Measurements from ENCODE around the gene ORC6.
"Not testable (repeated sequence)": the region's sequence is repeated elsewhere in the genome, so short reads cannot be mapped to it uniquely, and the experiment has no call there.

The ORC6 gene, protein sequence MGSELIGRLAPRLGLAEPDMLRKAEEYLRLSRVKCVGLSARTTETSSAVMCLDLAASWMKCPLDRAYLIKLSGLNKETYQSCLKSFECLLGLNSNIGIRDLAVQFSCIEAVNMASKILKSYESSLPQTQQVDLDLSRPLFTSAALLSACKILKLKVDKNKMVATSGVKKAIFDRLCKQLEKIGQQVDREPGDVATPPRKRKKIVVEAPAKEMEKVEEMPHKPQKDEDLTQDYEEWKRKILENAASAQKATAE

DNA sequence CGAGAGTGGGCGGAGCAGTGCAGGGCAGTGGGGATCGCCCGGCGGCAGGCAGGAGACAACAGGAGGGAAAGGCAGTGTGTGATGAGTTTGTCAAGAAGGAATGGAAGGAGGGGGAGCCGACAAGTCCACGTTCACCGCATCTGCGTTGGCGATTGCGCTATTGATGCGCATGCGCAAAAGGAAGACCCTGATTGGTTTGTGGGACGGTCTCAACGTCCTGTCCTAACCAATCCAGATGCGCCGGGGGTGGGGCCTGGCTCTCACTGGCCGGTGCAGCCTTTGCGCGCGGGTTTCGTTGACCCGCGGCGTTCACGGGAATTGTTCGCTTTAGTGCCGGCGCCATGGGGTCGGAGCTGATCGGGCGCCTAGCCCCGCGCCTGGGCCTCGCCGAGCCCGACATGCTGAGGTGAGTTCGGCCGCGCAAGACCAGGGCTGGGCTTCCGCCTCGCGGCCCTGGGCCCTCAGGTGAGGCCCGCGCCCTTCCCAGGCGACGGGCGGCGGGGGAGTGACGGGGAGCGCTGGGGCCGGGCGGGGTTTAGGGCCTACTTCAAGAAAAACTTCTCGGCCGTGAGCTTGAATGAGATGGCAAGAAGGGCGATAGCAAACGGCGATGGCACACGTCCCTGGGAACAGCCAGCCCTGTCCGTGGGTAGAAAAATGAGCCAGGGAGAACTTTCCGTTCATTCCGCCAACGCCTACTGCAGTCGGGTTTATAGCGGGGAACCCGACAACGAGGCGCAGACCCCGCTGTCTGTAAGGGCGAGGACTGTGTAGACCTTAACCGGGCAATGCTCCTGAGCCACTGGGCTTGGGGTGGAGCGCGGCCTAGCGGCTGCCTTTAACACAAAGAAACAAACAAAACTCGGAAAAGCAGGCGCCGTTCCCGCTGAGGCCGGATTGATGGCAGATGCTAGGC is at the start of gene ORC6:
Gene ORC6, plus strand, starts transcription at position 295 of the 916 bp plus-strand sequence. Its CDS starts 47 bp downstream, at position 342.
- DNase-seq: peak in 50 of 51 donors; percentile 52 to 100 (median 97)

DNA sequence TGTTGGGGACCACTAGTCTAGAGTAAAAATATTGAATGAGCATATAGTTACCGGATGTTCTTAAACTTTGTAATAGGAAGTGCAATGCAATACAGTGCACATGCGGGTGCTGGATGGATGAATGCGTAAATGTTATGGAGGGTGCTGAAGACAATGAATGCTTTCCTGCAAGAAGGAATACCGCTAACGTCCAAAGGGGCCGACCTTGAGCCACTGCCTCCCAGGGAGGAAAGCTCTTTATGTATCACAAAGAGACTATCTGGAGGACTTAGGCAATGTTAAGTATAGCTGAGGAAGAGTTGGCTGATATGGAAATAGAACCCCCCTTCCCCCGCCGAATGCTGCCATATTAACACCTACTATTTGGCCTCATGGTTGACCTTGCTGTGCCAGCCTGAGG is 40.8 kb upstream of the ORC6 start:
- no peak for DNase-seq

DNA sequence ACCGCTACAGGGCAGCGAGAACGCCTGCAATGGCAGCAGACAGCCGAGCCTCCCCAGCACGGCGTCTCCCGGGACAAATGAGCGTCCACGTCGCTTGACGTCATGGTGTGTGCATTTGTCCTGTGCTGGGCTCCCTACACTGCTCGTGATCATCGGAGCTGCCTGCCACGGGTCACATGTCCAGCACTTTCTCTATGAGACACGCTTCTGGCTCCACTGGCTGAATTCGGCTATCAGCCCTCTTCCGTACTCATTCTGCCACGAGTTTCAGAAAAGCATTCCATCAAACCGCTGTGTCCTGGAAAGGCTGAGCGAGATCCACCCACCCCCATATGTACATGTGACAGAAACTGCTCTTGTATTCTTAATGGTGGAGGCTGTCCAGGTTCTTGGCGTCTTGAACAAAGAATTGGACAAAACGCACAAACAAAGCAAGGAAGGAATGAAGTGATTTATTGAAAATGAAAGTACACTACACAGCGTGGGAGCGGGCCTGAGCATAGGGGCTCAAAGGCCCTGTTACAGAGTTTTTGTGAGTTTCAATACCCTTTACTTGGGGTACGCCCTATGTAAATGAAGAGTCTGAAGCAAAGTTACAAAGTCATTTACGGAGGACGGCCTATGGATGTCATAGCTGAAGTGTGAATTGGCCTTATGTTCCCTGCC is 39.7 kb upstream of the ORC6 start:
- DNase-seq: peak in 1 of 51 donors; percentile 3

DNA sequence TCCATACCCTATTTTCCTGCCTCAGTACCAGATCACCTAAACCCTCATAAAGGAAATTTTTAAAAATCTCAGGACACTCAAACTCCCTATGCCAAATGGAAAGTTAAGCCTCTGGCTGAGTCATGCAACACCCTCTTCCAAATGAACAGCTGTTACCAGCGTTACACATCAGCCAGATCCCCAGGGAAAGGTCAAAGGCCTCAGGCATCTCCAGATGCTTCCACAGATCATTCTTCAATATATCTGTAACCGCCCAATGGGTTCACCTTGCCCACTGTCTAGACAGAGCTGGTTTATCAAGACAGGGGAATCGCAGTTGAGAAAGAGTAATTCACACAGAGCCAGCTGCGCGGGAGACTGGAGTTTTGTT is 39.2 kb upstream of the ORC6 start:
- DNase-seq: no peak

DNA sequence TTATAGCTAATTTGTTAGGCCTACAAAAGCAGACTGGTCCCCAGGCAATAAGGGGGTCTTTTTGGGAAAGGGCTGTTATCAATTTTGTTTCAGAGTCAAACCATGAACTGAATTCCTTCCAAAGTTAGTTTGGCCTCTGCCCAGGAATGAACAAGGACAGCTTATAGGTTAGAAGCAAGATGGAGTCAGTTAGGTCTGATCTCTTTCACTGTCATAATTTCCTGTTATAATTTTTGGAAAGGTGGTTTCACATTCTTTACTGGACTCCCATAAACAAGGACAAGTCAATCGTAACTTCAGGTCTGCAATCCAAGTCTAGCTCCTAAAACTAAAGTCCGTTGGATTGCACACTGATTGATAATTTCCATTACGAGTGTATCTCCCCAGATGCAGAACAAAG is 38.2 kb upstream of the ORC6 start:
- no peak for DNase-seq

DNA sequence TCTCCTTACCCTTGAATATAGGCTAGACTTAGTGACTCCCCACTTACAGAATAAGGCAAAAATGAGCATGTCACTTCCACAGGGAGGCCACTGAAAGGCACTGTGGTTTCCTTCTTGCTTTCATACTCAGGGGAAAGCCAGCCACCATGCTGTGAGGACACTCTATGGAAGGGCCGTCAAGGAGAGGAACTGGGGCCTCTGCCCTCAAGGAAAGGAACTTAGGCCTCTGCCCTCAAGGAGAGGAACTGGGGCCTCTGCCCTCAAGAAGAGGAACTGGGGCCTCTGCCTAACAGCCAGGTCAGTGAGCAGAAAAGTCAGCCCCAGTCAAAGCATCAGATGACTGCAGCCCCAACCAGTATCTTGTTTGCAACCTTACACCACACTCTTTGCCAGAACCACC is 30.5 kb upstream of the ORC6 start:
- DNase-seq: peak in 19 of 51 donors; percentile 5 to 34 (median 16)

DNA sequence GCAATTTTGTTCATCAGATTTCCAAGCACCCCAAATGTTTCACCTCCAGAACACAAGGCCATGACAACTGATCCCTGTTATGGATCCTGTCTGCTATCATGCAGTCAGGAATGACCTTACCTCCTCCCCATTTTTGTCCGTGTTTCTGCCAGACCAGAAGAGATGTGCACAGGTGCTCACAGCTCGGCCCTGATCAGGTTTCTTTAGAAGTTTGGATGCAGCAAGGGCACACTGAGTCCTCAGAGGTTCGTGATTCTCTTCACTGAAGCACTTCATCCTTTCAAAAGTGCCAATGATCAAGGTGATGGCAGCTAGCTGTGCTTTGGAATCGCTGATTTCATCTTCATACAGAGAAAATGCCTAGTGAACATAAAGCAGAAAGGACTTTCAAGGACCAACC is 27.3 kb upstream of the ORC6 start:
- DNase-seq: no peak

DNA sequence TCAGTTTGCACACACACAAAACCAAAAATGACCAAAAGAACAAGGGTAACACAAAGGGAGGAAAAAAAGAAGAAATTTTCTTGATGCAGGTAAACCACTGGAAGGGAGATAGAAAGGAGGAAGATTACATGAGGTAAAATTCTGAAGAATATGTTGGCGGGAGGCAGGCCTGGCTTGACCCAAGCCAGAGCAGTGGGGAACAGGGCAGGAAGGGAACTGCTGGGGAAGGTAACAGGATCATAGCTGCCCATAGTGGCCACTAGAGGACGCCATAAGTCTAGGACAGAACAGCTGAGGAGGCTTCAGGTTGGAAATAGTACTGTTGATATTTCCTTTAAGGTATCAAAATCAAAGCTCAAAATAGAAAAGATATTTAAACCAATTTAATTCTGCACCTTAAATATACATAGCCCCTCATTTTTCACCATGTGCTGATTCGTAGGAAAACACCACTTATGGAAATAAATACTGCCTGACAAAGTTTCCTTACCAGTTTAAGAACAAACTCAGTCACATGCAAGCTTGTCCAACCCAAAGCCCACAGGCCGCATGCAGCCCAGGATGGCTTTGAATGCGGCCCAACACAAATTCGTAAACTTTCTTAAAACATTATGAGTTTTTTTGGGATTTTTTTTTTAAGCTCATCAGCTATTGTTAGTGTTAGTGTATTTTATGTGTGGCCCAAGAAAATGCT is 16.0 kb upstream of the ORC6 start:
- DNase-seq: peak in 12 of 51 donors; percentile 1 to 30 (median 14)

DNA sequence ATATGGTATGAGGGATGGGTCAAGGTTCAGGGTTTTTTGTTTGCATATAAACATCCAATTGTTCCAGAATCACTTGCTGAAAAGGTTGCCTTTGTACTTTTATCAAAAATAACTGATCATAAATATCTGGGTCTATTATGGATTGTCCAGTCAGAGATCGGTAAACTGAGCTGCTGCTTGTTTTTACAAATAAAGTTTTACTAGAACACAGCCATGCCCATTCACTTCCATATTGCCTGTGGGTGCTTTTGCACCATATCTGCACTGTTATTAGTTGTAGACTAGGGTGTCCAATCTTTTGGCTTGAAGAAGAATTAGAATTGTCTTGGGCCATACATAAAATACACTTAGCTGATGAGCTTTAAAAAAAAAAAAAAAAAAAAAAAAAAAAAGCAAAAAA is 11.5 kb upstream of the ORC6 start:
- DNase-seq: not testable (repeated sequence)

DNA sequence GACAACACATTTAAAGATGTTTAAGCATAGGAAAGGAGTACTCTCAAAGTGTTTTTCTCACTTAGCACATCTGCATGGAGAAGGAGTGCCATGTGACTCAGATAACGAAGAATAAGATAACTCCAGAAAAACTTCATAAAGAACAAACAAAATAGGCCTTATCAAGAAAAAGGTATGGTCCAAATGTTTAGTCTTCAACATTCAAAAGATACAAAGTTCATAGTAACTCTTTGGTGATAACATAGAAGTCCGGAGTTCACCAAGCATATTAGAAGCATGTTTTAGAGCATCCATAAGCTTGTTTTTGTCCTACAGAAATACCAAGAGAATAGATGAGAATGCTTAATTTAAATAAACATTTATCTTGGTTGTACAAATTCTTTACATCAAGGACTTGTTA is 7.6 kb upstream of the ORC6 start:
- not testable (repeated sequence) for DNase-seq

DNA sequence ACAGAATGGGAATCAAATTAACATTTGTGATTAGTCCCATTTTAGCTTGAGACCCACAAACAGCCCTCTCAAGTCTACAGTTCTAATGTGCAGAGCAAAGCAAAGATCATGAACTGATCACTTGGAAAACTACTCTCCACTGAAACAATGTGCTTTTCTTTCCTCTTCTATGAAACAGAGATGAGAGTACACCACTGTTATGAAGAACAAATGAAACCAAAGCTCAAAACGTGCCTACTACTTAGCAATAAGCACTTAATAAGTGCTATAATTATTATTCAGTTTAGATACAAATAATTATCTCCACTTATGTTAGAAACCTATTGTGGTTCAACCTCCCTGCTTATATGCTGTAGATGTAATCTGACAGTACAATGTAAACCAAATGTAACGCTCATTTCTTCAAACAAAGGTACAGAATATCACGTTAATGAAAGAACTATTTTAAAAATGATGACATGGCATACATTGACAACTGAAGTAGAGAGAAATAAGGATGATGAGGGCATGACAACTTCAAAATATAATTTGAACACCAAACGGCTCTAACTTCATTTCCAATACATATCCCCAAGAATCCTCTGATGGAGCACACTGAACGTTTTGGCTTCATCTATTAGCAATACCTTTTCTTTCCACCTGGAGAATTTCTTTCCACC is 2.5 kb upstream of the ORC6 start:
- DNase-seq: no peak

DNA sequence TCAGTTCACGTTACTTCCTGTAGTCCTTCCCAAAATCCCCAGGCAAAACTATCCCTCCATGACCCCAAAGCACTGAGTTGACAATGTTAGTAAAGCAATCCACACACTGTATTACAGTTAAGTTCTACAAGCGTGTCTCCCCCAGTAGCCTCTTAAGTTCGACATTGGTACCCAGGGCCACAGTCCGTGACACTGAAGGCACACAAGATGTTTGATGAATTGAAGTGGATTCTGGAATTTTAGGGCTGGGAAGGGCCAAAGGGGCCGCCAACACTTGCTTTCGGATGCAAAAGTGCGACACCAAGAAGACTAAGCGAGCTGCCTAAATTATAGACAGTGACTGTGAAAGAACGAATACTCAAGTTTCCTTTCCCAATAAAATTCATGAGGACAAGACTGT is 2.0 kb upstream of the ORC6 start:
- peak in 1 of 51 donors; percentile 5 for DNase-seq

DNA sequence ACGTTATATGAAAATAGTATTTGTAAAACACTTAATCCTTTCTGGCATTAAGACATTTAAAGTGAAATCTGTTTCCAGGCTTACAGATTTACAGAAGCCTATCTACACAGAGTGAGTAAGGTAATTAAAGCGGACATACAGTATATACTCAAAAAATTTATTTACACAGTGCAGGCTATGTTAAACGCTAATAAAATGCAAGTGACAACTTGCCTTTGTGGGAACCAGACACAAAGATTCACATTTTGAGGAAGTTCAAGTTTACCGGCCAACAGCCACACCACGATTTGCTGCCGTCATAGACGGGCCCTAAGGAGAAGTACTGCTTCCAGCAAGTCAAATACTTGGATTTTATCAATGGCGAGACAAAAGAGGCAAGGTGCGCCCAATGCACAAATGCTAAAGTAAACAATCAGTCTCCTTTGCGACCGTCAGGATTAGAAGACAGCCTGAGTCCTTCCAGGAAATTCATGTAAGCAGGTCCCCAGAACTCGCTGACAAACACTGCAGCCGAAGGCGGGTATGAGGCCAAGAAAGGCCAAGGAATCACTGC is 1.3 kb upstream of the ORC6 start:
- peak in 14 of 51 donors; percentile 10 to 59 (median 26) for DNase-seq

DNA sequence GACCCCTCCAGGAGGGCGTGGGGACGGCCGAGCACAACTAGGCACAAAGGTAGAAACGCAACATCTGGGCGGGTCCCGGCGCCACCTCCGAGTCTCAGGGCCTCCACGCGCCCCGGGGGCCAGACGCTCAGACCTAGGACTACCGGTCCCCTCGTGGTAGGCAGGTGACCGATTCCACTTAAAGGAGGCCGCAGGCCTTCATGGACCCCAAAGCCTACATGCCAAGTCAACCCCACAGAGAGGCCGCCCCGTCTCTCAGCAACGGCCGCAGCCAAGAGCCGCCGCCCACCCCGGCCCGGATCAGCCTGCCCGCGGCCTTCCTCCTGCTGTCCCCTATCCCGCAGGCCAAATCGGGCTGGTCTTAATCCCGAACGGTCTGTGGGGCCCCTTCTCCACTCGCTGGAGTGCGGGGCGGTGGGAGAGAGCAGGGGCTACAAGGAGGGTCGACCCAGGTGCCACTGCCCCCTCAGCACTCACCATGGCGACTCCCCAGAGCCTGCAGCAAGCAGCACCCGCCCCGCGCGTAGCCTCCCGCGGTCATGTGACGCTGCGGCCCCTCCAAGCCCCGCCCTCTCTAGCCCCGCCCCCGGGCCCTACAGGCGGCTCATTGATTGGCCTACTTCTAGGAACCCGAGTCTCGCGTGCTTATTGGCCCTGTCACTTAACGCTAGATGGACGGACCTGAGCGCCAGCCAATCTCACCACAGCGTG is 650 bp upstream of the ORC6 start, which contains the start of gene VPS35:
Gene VPS35, minus strand, starts transcription at position 525 of the 711 bp plus-strand sequence. Its CDS starts 45 bp downstream, at position 480.
- peak in 50 of 51 donors; percentile 93 to 100 (median 99) for DNase-seq

DNA sequence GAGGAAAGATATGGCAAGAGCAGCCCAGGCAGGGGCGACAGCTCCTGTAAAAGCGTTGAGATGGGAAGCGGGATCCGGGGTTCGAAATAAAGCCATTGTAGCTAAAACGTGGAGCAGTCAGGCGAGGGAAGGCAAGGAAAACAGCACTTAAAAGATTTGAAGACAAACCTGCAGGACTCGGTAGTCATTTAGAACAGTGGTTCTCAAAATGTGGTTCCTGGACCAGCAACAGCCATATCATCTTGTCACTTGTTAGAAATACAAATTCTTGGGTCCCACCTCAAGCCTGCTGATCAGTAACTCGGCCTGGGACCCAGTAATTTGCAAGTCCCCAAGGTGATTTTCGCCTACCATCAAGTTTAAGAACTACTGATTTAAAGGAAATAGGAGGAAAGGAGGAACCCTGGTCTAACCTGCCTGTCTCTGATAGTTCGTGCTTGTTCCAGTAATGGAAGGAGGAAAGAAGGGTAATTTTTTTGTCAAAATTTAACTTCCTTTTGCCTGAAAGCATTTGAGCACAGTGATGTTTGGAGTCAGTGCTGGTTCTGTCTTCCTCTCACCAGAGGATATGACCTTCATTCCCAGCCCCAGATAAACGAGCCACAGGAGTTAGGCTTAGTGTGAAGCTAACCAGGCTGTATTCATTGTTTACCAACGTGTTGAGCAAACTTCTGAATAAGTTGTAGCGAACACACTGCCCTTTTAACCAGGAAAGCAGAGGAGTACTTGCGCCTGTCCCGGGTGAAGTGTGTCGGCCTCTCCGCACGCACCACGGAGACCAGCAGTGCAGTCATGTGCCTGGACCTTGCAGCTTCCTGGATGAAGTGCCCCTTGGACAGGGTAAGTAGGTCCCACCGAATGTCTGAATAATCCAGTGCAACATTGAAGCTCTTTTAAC is 1.1 kb downstream of the ORC6 start:
- DNase-seq: peak in 2 of 51 donors; percentile 2 to 32

DNA sequence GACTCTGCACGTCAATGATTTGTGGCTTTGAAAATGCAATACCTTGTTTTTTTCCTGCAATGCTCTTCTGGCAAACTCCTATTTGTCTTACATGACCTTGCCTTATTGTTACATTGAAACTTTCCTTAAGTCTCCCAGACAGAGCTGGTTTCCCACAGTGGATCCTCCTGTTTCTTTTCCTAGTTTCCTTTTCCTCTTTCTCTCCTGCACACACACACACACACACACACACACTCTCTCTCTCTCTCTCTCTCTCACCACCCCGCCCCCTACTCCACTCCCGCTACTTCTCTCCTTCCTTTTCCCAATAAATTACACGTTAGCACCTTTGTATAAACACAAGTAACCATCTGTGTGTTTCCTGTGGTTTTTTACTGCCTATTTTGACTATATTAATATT is 2.3 kb downstream of the ORC6 start:
- DNase-seq: no peak

DNA sequence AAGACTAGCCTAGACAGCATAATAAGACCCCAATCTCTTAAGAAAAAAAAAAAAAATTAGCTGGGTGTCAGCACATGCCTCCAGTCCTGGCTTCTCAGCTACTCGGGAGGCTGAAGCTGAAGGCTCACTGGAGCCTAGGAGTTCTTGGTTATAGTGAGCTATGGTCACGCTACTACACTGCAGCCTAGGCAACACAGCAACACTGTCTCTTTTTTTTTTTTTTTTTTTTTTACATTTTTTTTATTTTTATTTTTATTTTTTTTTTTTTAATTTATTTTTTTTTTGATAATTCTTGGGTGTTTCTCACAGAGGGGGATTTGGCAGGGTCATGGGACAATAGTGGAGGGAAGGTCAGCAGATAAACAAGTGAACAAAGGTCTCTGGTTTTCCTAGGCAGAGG is 4.1 kb downstream of the ORC6 start:
- no peak for DNase-seq

DNA sequence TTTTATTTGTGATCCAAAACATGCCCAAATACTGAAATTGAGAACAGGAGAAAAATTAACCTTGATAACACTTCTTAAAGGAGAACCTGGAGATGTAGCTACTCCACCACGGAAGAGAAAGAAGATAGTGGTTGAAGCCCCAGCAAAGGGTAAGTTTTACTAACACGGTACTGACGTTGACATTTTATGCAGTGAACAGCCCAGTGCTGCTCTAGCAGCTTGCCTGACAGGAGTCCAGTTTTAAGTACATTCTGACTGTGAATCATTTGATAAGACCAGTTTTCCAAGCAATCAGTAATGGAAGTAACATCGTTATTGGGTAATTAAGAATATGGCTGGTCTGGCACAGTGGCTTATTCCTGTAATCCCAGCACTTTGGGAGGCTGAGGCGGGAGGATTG is 6.5 kb downstream of the ORC6 start:
- DNase-seq: no peak

DNA sequence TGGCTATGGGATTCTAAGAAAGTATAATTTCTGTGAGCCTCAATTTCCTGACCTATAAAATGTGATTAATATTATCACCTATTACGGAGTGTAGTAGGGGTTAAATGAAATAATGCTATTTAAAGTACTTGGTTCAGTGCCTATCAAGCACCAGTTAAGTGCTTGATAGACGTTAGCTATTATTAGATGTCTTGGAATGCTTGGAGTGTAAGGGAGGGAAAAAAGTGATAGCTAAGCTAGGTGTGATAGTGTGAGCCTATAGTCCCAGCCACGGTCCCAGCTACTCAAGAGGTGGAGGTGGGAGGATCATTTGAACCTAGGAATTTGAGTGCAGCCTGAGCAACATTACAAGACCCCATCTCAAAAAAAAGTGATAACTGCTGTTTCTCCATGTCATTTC is 7.5 kb downstream of the ORC6 start:
- no peak for DNase-seq

All from hypothalamus (tissue), 51 donors.